Measurements from ENCODE around the gene ARF1.

DNA sequence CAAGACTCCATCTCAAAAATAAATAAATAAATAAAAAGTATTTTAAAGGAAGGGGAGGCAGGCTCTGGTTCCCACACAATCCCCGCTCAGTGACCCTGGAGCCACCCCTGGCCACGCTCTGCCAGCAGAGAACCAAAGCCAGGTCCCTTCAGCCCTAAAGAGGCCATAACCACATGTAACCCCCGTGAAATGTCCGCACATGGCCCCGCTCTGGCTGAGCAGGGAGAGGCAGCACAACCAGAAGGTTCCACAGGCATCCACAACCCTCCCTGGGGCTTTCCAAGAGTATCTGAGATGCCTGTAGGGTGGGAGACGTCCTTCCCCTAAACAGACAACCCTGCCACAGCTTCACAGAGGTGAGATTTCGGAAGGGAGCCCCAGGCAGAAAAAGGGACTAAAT is 1.4 kb upstream of the ARF1 start:
- no peak for TF ChIP-seq POLR2A (IDR thresholded peaks at IDR 0.05; ENCODE audit: extremely low read depth, insufficient read length)
- TF ChIP-seq, protein P1, sequence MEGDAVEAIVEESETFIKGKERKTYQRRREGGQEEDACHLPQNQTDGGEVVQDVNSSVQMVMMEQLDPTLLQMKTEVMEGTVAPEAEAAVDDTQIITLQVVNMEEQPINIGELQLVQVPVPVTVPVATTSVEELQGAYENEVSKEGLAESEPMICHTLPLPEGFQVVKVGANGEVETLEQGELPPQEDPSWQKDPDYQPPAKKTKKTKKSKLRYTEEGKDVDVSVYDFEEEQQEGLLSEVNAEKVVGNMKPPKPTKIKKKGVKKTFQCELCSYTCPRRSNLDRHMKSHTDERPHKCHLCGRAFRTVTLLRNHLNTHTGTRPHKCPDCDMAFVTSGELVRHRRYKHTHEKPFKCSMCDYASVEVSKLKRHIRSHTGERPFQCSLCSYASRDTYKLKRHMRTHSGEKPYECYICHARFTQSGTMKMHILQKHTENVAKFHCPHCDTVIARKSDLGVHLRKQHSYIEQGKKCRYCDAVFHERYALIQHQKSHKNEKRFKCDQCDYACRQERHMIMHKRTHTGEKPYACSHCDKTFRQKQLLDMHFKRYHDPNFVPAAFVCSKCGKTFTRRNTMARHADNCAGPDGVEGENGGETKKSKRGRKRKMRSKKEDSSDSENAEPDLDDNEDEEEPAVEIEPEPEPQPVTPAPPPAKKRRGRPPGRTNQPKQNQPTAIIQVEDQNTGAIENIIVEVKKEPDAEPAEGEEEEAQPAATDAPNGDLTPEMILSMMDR (IDR thresholded peaks at IDR 0.05; ENCODE audit: low read depth, low read length), result no peak
- TF ChIP-seq, protein P2, sequence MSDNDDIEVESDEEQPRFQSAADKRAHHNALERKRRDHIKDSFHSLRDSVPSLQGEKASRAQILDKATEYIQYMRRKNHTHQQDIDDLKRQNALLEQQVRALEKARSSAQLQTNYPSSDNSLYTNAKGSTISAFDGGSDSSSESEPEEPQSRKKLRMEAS (IDR thresholded peaks at IDR 0.05; ENCODE audit: low read depth, low read length), result no peak

Measured in NB4 (cell line).